ENCODE measurements around the gene OGFOD1. TPM values are rescaled to one million over a fixed set of nuclear protein-coding genes. Genes with fewer than 3 reads are reported as not detected.
A peak's percentile ranks its signal among the peaks of the same experiment; 100 is the strongest.

The OGFOD1 gene
- total and polyA plus RNA-seq, 2 of the 13 experiments (the other 11 are each of a cell fraction or from before 2014, with no cell fraction given), result 35.2 to 81.3 TPM

GRCh38 chr16:56519459-56520250 is 68.3 kb downstream of the OGFOD1 start, which contains the start of gene BBS2 (continued):
- TF ChIP-seq PREB (CRISPR knock-in tag; IDR thresholded peaks at IDR 0.05) (no peak), SMYD3 (CRISPR knock-in tag; IDR thresholded peaks at IDR 0.05) (0 out of 2 replicates have a peak, but pooled peaks have one; percentile 39), DPF2 (CRISPR knock-in tag; IDR thresholded peaks at IDR 0.05; ENCODE audit: borderline replicate concordance, low read depth) (no peak), ZNF335 (CRISPR knock-in tag; IDR thresholded peaks at IDR 0.05) (no peak), ZNF678 (CRISPR knock-in tag; IDR thresholded peaks at IDR 0.05) (peak; percentile 44; the same call in 1 of the 2 replicates), EHMT2 (IDR thresholded peaks at IDR 0.05; ENCODE audit: borderline replicate concordance, low read depth, low read length) (no peak), KDM2A (CRISPR knock-in tag; IDR thresholded peaks at IDR 0.05; ENCODE audit: borderline replicate concordance, low read depth) (peak; percentile 95), ZNF12 (CRISPR knock-in tag; IDR thresholded peaks at IDR 0.05) (no peak; the same call in 1 of the 2 replicates), XRCC5 (optimal IDR thresholded peaks at IDR 0.05; ENCODE audit: low read length) (peak; percentile 25), ATF6 (CRISPR knock-in tag; conservative IDR thresholded peaks at IDR 0.05) (no peak), TRIM24 (CRISPR knock-in tag; IDR thresholded peaks at IDR 0.05) (no peak), NFIB (CRISPR knock-in tag; IDR thresholded peaks at IDR 0.05; ENCODE audit: borderline replicate concordance) (no peak), SIX4 (CRISPR knock-in tag; IDR thresholded peaks at IDR 0.05) (no peak), HMGXB3 (CRISPR knock-in tag; IDR thresholded peaks at IDR 0.05; ENCODE audit: borderline replicate concordance) (no peak; the same call in 1 of the 2 replicates), STAG1 (CRISPR knock-in tag; IDR thresholded peaks at IDR 0.05) (no peak)

Measured in HepG2 (cell line).